ENCODE results near the gene NTRK3. TPM values are rescaled to one million over a fixed set of nuclear protein-coding genes. Genes with fewer than 3 reads are reported as not detected.
"Not testable (repeated sequence)": the region's sequence is repeated elsewhere in the genome, so short reads cannot be mapped to it uniquely, and the experiment has no call there.

NTRK3 gene
- total and polyA plus RNA-seq, 10 donors, result 0.33 to 6.6 (median 2.1) TPM

- Histone ChIP-seq H3K4me3 (no peak overlapping the region), H3K36me3 (no peaks in the 10 kb centered on the region), H3K4me1 (no peaks in the 10 kb centered on the region), H3K27ac (no peak overlapping the region), H3K27me3 (replicated peaks in 1 of 7) (no peaks in the 10 kb centered on the region), H3K9me3 (peaks cover 0 to 13% (median 4%) of the 10 kb centered on the region in 8 donors)
- TF ChIP-seq POLR2AphosphoS5 (IDR thresholded peaks at IDR 0.05) (no peak), CTCF (IDR thresholded peaks at IDR 0.05 in 8 of 11, conservative IDR thresholded peaks at IDR 0.05 in 3 of 11) (no peak), POLR2A (IDR thresholded peaks at IDR 0.05) (no peak)
- WGBS, 5 donors, result 93 to 95% (median 93%) methylated on average over 3 of the region's 3 CpGs
- no peak for DNase-seq
- intact Hi-C loops (cut with DNase I; ENCODE audit: low total_unique reads), result no loop called here
Observed at GRCh38 chr15:87843312-87843711, 413.2 kb downstream of the NTRK3 start.

- no peak for DNase-seq
- Histone ChIP-seq H3K27ac (no peak overlapping the region), H3K9me3 (peaks cover 0 to 16% (median 4%) of the 10 kb centered on the region in 8 donors), H3K4me1 (no peaks in the 10 kb centered on the region), H3K27me3 (replicated peaks in 1 of 7) (no peaks in the 10 kb centered on the region), H3K4me3 (no peak overlapping the region), H3K36me3 (no peaks in the 10 kb centered on the region)
- intact Hi-C loops (cut with DNase I; ENCODE audit: low total_unique reads), result no loop called here
- TF ChIP-seq POLR2AphosphoS5 (IDR thresholded peaks at IDR 0.05) (no peak), CTCF (IDR thresholded peaks at IDR 0.05 in 8 of 11, conservative IDR thresholded peaks at IDR 0.05 in 3 of 11) (no peak), POLR2A (IDR thresholded peaks at IDR 0.05) (no peak)
- WGBS, 5 donors, result 40 to 74% (median 67%) methylated on average over 1 of the region's 1 CpG
Observed at GRCh38 chr15:87841426-87841998, 415.0 kb downstream of the NTRK3 start.

GRCh38 chr15:87835830-87836229 lies 420.7 kb downstream of the NTRK3 start:
- 95 to 100% (median 98%) methylated on average over 1 to 2 of the region's 2 CpGs for WGBS, 5 donors
- DNase-seq; H3K4me3 ChIP-seq; H3K27ac ChIP-seq; H3K27me3 ChIP-seq (replicated peaks in 1 of 7); H3K4me1 ChIP-seq; H3K36me3 ChIP-seq; intact Hi-C loops (cut with DNase I; ENCODE audit: low total_unique reads); H3K9me3 ChIP-seq: not testable (repeated sequence)

GRCh38 chr15:87833333-87833732 lies 423.2 kb downstream of the NTRK3 start:
- H3K4me1 ChIP-seq; H3K9me3 ChIP-seq; DNase-seq; H3K27ac ChIP-seq; intact Hi-C loops (cut with DNase I; ENCODE audit: low total_unique reads); H3K36me3 ChIP-seq; H3K27me3 ChIP-seq (replicated peaks in 1 of 7); H3K4me3 ChIP-seq: not testable (repeated sequence)
- WGBS, 5 donors, result 79 to 90% (median 84%) methylated on average over 5 of the region's 5 CpGs

GRCh38 chr15:87829332-87830050 lies 427.0 kb downstream of the NTRK3 start:
- intact Hi-C loops (cut with DNase I; ENCODE audit: low total_unique reads), result no loop called here
- Histone ChIP-seq H3K36me3 (no peaks in the 10 kb centered on the region), H3K27ac (peak overlapping the region in 3 of 8 donors; percentile 3 to 55 (median 25)), H3K9me3 (no peaks in the 10 kb centered on the region), H3K4me1 (peaks cover 0 to 8% (median 0%) of the 10 kb centered on the region in 6 donors), H3K27me3 (replicated peaks in 1 of 7) (no peaks in the 10 kb centered on the region), H3K4me3 (no peak overlapping the region)
- TF ChIP-seq CTCF (IDR thresholded peaks at IDR 0.05 in 8 of 11, conservative IDR thresholded peaks at IDR 0.05 in 3 of 11) (no peak), POLR2AphosphoS5 (IDR thresholded peaks at IDR 0.05) (no peak), POLR2A (IDR thresholded peaks at IDR 0.05) (no peak)
- WGBS, 5 donors, result 70 to 92% (median 73%) methylated on average over 4 of the region's 4 CpGs
- DNase-seq, result no peak
